Measurements from ENCODE around the gene SMAD3.

The SMAD3 gene

GRCh38 chr15:67198157-67198754 lies 132.9 kb downstream of the SMAD3 start:
- Mint-ChIP-seq H3K27ac (no peak overlapping the region), H3K9me3 (no peaks in the 10 kb centered on the region), H3K4me3 (no peak overlapping the region), H3K4me1 (ENCODE audit: low read depth) (peaks cover 15% of the 10 kb centered on the region), H3K27me3 (no peaks in the 10 kb centered on the region), H3K36me3 (ENCODE audit: low read depth) (peaks cover 83% of the 10 kb centered on the region)
- intact Hi-C loops (cut with micrococcal nuclease), result loop anchor here (10.0 kb wide), 1 partner anchor 253 kb away; no protein-coding TSS in a partner anchor

GRCh38 chr15:67199391-67199790 lies 134.0 kb downstream of the SMAD3 start:
- Mint-ChIP-seq H3K27ac (no peak overlapping the region), H3K27me3 (no peaks in the 10 kb centered on the region), H3K4me1 (ENCODE audit: low read depth) (peaks cover 15% of the 10 kb centered on the region), H3K9me3 (no peaks in the 10 kb centered on the region), H3K4me3 (no peak overlapping the region), H3K36me3 (ENCODE audit: low read depth) (peaks cover 83% of the 10 kb centered on the region)
- intact Hi-C loops (cut with micrococcal nuclease), result loop anchor here (10.0 kb wide), 1 partner anchor 255 kb away; no protein-coding TSS in a partner anchor

GRCh38 chr15:67199881-67200763 lies 134.7 kb downstream of the SMAD3 start:
- Mint-ChIP-seq H3K27me3 (no peaks in the 10 kb centered on the region), H3K4me3 (no peak overlapping the region), H3K27ac (no peak overlapping the region), H3K4me1 (ENCODE audit: low read depth) (peaks cover 15% of the 10 kb centered on the region), H3K36me3 (ENCODE audit: low read depth) (peaks cover 85% of the 10 kb centered on the region), H3K9me3 (no peaks in the 10 kb centered on the region)
- intact Hi-C loops (cut with micrococcal nuclease), result loop anchor here (10.0 kb wide), 1 partner anchor 255 kb away; no protein-coding TSS in a partner anchor

GRCh38 chr15:67201136-67201535 lies 135.7 kb downstream of the SMAD3 start:
- H3K4me3 Mint-ChIP-seq, result no peak overlapping the region
- intact Hi-C loops (cut with micrococcal nuclease), result no loop called here
- H3K27ac Mint-ChIP-seq, result no peak overlapping the region
- no peaks in the 10 kb centered on the region for H3K27me3 Mint-ChIP-seq
- H3K36me3 Mint-ChIP-seq (ENCODE audit: low read depth), result peaks cover 88% of the 10 kb centered on the region
- H3K9me3 Mint-ChIP-seq, result no peaks in the 10 kb centered on the region
- peaks cover 15% of the 10 kb centered on the region for H3K4me1 Mint-ChIP-seq (ENCODE audit: low read depth)

- no peaks in the 10 kb centered on the region for H3K27me3 Mint-ChIP-seq
- intact Hi-C loops (cut with micrococcal nuclease), result no loop called here
- no peaks in the 10 kb centered on the region for H3K9me3 Mint-ChIP-seq
- no peak overlapping the region for H3K27ac Mint-ChIP-seq
- H3K4me3 Mint-ChIP-seq, result no peak overlapping the region
- peaks cover 88% of the 10 kb centered on the region for H3K36me3 Mint-ChIP-seq (ENCODE audit: low read depth)
- H3K4me1 Mint-ChIP-seq (ENCODE audit: low read depth), result peaks cover 15% of the 10 kb centered on the region
Measured at GRCh38 chr15:67202091-67202490, 136.7 kb downstream of the SMAD3 start.

GRCh38 chr15:67202991-67203390 lies 137.6 kb downstream of the SMAD3 start:
- H3K36me3 Mint-ChIP-seq (ENCODE audit: low read depth), result peaks cover 83% of the 10 kb centered on the region
- no peaks in the 10 kb centered on the region for H3K9me3 Mint-ChIP-seq
- H3K4me3 Mint-ChIP-seq, result no peak overlapping the region
- peaks cover 15% of the 10 kb centered on the region for H3K4me1 Mint-ChIP-seq (ENCODE audit: low read depth)
- H3K27me3 Mint-ChIP-seq, result no peaks in the 10 kb centered on the region
- no peak overlapping the region for H3K27ac Mint-ChIP-seq
- intact Hi-C loops (cut with micrococcal nuclease), result no loop called here

GRCh38 chr15:67207555-67208207 lies 142.3 kb downstream of the SMAD3 start:
- Mint-ChIP-seq H3K27ac (no peak overlapping the region), H3K36me3 (ENCODE audit: low read depth) (peaks cover 65% of the 10 kb centered on the region), H3K9me3 (no peaks in the 10 kb centered on the region), H3K27me3 (no peaks in the 10 kb centered on the region), H3K4me1 (ENCODE audit: low read depth) (no peaks in the 10 kb centered on the region), H3K4me3 (no peak overlapping the region)
- intact Hi-C loops (cut with micrococcal nuclease), result no loop called here

GRCh38 chr15:67208396-67208795 lies 143.0 kb downstream of the SMAD3 start:
- Mint-ChIP-seq H3K9me3 (no peaks in the 10 kb centered on the region), H3K4me3 (no peak overlapping the region), H3K27ac (no peak overlapping the region), H3K27me3 (no peaks in the 10 kb centered on the region), H3K36me3 (ENCODE audit: low read depth) (peaks cover 59% of the 10 kb centered on the region), H3K4me1 (ENCODE audit: low read depth) (no peaks in the 10 kb centered on the region)
- intact Hi-C loops (cut with micrococcal nuclease), result no loop called here

- intact Hi-C loops (cut with micrococcal nuclease), result no loop called here
- no peaks in the 10 kb centered on the region for H3K9me3 Mint-ChIP-seq
- peaks cover 49% of the 10 kb centered on the region for H3K36me3 Mint-ChIP-seq (ENCODE audit: low read depth)
- no peak overlapping the region for H3K27ac Mint-ChIP-seq
- no peak overlapping the region for H3K4me3 Mint-ChIP-seq
- no peaks in the 10 kb centered on the region for H3K27me3 Mint-ChIP-seq
- no peaks in the 10 kb centered on the region for H3K4me1 Mint-ChIP-seq (ENCODE audit: low read depth)
Measured at GRCh38 chr15:67210555-67211168, 145.3 kb downstream of the SMAD3 start.

- H3K27ac Mint-ChIP-seq, result no peak overlapping the region
- H3K27me3 Mint-ChIP-seq, result no peaks in the 10 kb centered on the region
- H3K4me1 Mint-ChIP-seq (ENCODE audit: low read depth), result peaks cover 8% of the 10 kb centered on the region
- H3K9me3 Mint-ChIP-seq, result no peaks in the 10 kb centered on the region
- H3K4me3 Mint-ChIP-seq, result no peak overlapping the region
- peaks cover 32% of the 10 kb centered on the region for H3K36me3 Mint-ChIP-seq (ENCODE audit: low read depth)
- intact Hi-C loops (cut with micrococcal nuclease), result no loop called here
Measured at GRCh38 chr15:67212684-67213367, 147.4 kb downstream of the SMAD3 start.

GRCh38 chr15:67215102-67215501 lies 149.7 kb downstream of the SMAD3 start:
- H3K9me3 Mint-ChIP-seq, result no peaks in the 10 kb centered on the region
- intact Hi-C loops (cut with micrococcal nuclease), result no loop called here
- peaks cover 29% of the 10 kb centered on the region for H3K36me3 Mint-ChIP-seq (ENCODE audit: low read depth)
- no peak overlapping the region for H3K4me3 Mint-ChIP-seq
- no peaks in the 10 kb centered on the region for H3K27me3 Mint-ChIP-seq
- no peak overlapping the region for H3K27ac Mint-ChIP-seq
- H3K4me1 Mint-ChIP-seq (ENCODE audit: low read depth), result peaks cover 8% of the 10 kb centered on the region

- Mint-ChIP-seq H3K27ac (no peak overlapping the region), H3K4me1 (ENCODE audit: low read depth) (peaks cover 8% of the 10 kb centered on the region), H3K36me3 (ENCODE audit: low read depth) (peaks cover 24% of the 10 kb centered on the region), H3K4me3 (no peak overlapping the region), H3K9me3 (no peaks in the 10 kb centered on the region), H3K27me3 (no peaks in the 10 kb centered on the region)
- intact Hi-C loops (cut with micrococcal nuclease), result no loop called here
Measured at GRCh38 chr15:67216859-67217258, 151.5 kb downstream of the SMAD3 start.

- H3K27ac Mint-ChIP-seq, result no peak overlapping the region
- no peak overlapping the region for H3K4me3 Mint-ChIP-seq
- H3K9me3 Mint-ChIP-seq, result no peaks in the 10 kb centered on the region
- intact Hi-C loops (cut with micrococcal nuclease), result no loop called here
- H3K4me1 Mint-ChIP-seq (ENCODE audit: low read depth), result peaks cover 8% of the 10 kb centered on the region
- peaks cover 21% of the 10 kb centered on the region for H3K36me3 Mint-ChIP-seq (ENCODE audit: low read depth)
- no peaks in the 10 kb centered on the region for H3K27me3 Mint-ChIP-seq
Measured at GRCh38 chr15:67218428-67218827, 153.0 kb downstream of the SMAD3 start.
